BLaER1 treated with 17β-estradiol and CSF1 and Interleukin-3, amounts not matched to agents 10 nM and 100 nM (cell line): ENCODE measurements around the gene AHDC1.
A peak's percentile ranks its signal among the peaks of the same experiment; 100 is the strongest.

ENCODE experiments used
- H3K27ac ChIP-seq, 11 experiments: shearing (Covaris generic); formaldehyde crosslinking; 2 replicates each; pipeline ENCODE4 v1.8.1; 2022
- H3K27me3 ChIP-seq, 11 experiments: shearing (Covaris generic); formaldehyde crosslinking; 2 replicates each; pipeline ENCODE4 v1.8.1; 2022
- H3K36me3 ChIP-seq, 11 experiments: shearing (Covaris generic); formaldehyde crosslinking; 2 replicates each; pipeline ENCODE4 v1.8.1; 2022
- H3K4me1 ChIP-seq, 10 experiments: shearing (Covaris generic); formaldehyde crosslinking; 2 replicates each; pipeline ENCODE4 v1.8.1; 2022
- H3K4me2 ChIP-seq, 11 experiments: shearing (Covaris generic); formaldehyde crosslinking; 2 replicates each; pipeline ENCODE4 v1.8.1; 2022
- H3K4me3 ChIP-seq, 10 experiments: shearing (Covaris generic); formaldehyde crosslinking; 2 replicates each; pipeline ENCODE4 v1.8.1; 2022
- H3K9ac ChIP-seq, 11 experiments: shearing (Covaris generic); formaldehyde crosslinking; 2 replicates each; pipeline ENCODE4 v1.8.1; 2022
- H3K9me3 ChIP-seq, 11 experiments: shearing (Covaris generic); formaldehyde crosslinking; replicated peaks in 1 of 11; 2 replicates each; pipeline ENCODE4 v1.8.1; 2022
- H4K20me1 ChIP-seq, 11 experiments: shearing (Covaris generic); formaldehyde crosslinking; 2 replicates each; pipeline ENCODE4 v1.8.1; 2022
- Cebpa-rat ChIP-seq, 11 experiments: shearing (Covaris generic); IDR thresholded peaks; 2 replicates each; pipeline ENCODE4 v1.8.1; 2022

Gene AHDC1

GRCh38 chr1:27604579-27605299, 795 bp upstream of the AHDC1 start:
- Histone ChIP-seq H3K9me3 (no peaks in the 10 kb centered on the region), H3K9ac (peak overlapping the region in 10 of 11 experiments; percentile 86 to 95 (median 92); a peak in 12 of 22 replicates), H3K4me1 (peaks cover 72 to 80% (median 78%) of the 10 kb centered on the region in 10 experiments), H3K4me3 (peak overlapping the region; percentile 88 to 99 (median 94)), H3K4me2 (peak overlapping the region; percentile 44 to 91 (median 80); a peak in 21 of 22 replicates), H4K20me1 (peaks cover 19 to 31% (median 28%) of the 10 kb centered on the region in 11 experiments; a peak in 21 of 22 replicates), H3K27ac (no peak overlapping the region; a peak in 2 of 22 replicates), H3K36me3 (no peaks in the 10 kb centered on the region), H3K27me3 (no peaks in the 10 kb centered on the region)
- no peak for TF ChIP-seq Cebpa-rat (IDR thresholded peaks at IDR 0.05)

- peak overlapping the region; percentile 86 to 95 (median 92) for H3K9ac ChIP-seq
- no peaks in the 10 kb centered on the region for H3K36me3 ChIP-seq
- no peaks in the 10 kb centered on the region for H3K27me3 ChIP-seq
- peak overlapping the region; percentile 88 to 99 (median 94) for H3K4me3 ChIP-seq
- H3K9me3 ChIP-seq, result no peaks in the 10 kb centered on the region
- H4K20me1 ChIP-seq, result peaks cover 34 to 45% (median 43%) of the 10 kb centered on the region in 11 experiments
- H3K4me1 ChIP-seq, result peaks cover 72 to 80% (median 78%) of the 10 kb centered on the region in 10 experiments
- no peak for TF ChIP-seq Cebpa-rat (IDR thresholded peaks at IDR 0.05)
- H3K27ac ChIP-seq, result peak overlapping the region; percentile 56 to 91 (median 85); a peak in 21 of 22 replicates
- peak overlapping the region; percentile 54 to 97 (median 82) for H3K4me2 ChIP-seq
These were observed 649 bp downstream of the AHDC1 start for GRCh38 chr1:27603309-27603680.

GRCh38 chr1:27602462-27603308, 1.3 kb downstream of the AHDC1 start:
- Histone ChIP-seq H3K36me3 (no peaks in the 10 kb centered on the region), H3K27me3 (no peaks in the 10 kb centered on the region), H4K20me1 (peaks cover 40 to 51% (median 49%) of the 10 kb centered on the region in 11 experiments), H3K4me3 (peak overlapping the region; percentile 88 to 99 (median 94)), H3K9me3 (no peaks in the 10 kb centered on the region), H3K9ac (peak overlapping the region; percentile 86 to 95 (median 92)), H3K27ac (peak overlapping the region; percentile 56 to 91 (median 85); a peak in 21 of 22 replicates), H3K4me2 (peak overlapping the region; percentile 87 to 100 (median 97)), H3K4me1 (peaks cover 72 to 80% (median 78%) of the 10 kb centered on the region in 10 experiments)
- no peak for TF ChIP-seq Cebpa-rat (IDR thresholded peaks at IDR 0.05)

- peak overlapping the region; percentile 88 to 99 (median 94) for H3K4me3 ChIP-seq
- peak overlapping the region; percentile 3 to 91 (median 82); a peak in 21 of 22 replicates for H3K27ac ChIP-seq
- peak overlapping the region; percentile 78 to 95 (median 92) for H3K9ac ChIP-seq
- peak overlapping the region; percentile 87 to 100 (median 97) for H3K4me2 ChIP-seq
- H4K20me1 ChIP-seq, result peaks cover 48 to 59% (median 56%) of the 10 kb centered on the region in 11 experiments
- H3K9me3 ChIP-seq, result no peaks in the 10 kb centered on the region
- peaks cover 0 to 2% (median 0%) of the 10 kb centered on the region in 11 experiments; a peak in 1 of 22 replicates for H3K36me3 ChIP-seq
- no peaks in the 10 kb centered on the region for H3K27me3 ChIP-seq
- no peak for TF ChIP-seq Cebpa-rat (IDR thresholded peaks at IDR 0.05)
- H3K4me1 ChIP-seq, result peaks cover 72 to 80% (median 78%) of the 10 kb centered on the region in 10 experiments
These were observed 2.0 kb downstream of the AHDC1 start for GRCh38 chr1:27601771-27602461.

GRCh38 chr1:27601321-27601770, 2.6 kb downstream of the AHDC1 start:
- Histone ChIP-seq H3K9me3 (no peaks in the 10 kb centered on the region), H3K4me2 (peak overlapping the region; percentile 87 to 100 (median 97)), H3K4me1 (peaks cover 72 to 80% (median 78%) of the 10 kb centered on the region in 10 experiments), H3K4me3 (peak overlapping the region; percentile 88 to 99 (median 94)), H3K36me3 (peaks cover 0 to 4% (median 0%) of the 10 kb centered on the region in 11 experiments; a peak in 1 of 22 replicates), H3K27ac (peak overlapping the region; percentile 3 to 91 (median 82); a peak in 18 of 22 replicates), H3K27me3 (no peaks in the 10 kb centered on the region), H4K20me1 (peaks cover 53 to 64% (median 62%) of the 10 kb centered on the region in 11 experiments), H3K9ac (peak overlapping the region; percentile 78 to 95 (median 92))
- TF ChIP-seq Cebpa-rat (IDR thresholded peaks at IDR 0.05), result no peak

GRCh38 chr1:27600498-27601175, 3.3 kb downstream of the AHDC1 start:
- no peaks in the 10 kb centered on the region for H3K9me3 ChIP-seq
- no peaks in the 10 kb centered on the region for H3K27me3 ChIP-seq
- peak overlapping the region; percentile 88 to 99 (median 94); a peak in 19 of 20 replicates for H3K4me3 ChIP-seq
- peak overlapping the region; percentile 14 to 91 (median 82); a peak in 18 of 22 replicates for H3K27ac ChIP-seq
- peak overlapping the region; percentile 87 to 100 (median 97) for H3K4me2 ChIP-seq
- peaks cover 60 to 72% (median 69%) of the 10 kb centered on the region in 11 experiments for H4K20me1 ChIP-seq
- H3K36me3 ChIP-seq, result peaks cover 0 to 9% (median 0%) of the 10 kb centered on the region in 11 experiments; a peak in 2 of 22 replicates
- H3K9ac ChIP-seq, result peak overlapping the region; percentile 78 to 95 (median 92); a peak in 21 of 22 replicates
- H3K4me1 ChIP-seq, result peaks cover 72 to 80% (median 78%) of the 10 kb centered on the region in 10 experiments
- TF ChIP-seq Cebpa-rat (IDR thresholded peaks at IDR 0.05), result no peak

GRCh38 chr1:27599605-27600497, 4.1 kb downstream of the AHDC1 start:
- TF ChIP-seq Cebpa-rat (IDR thresholded peaks at IDR 0.05), result no peak
- no peaks in the 10 kb centered on the region for H3K27me3 ChIP-seq
- H4K20me1 ChIP-seq, result peaks cover 68 to 79% (median 77%) of the 10 kb centered on the region in 11 experiments
- H3K27ac ChIP-seq, result peak overlapping the region in 10 of 11 experiments; percentile 44 to 91 (median 82); a peak in 18 of 22 replicates
- H3K9ac ChIP-seq, result peak overlapping the region; percentile 56 to 95 (median 92)
- H3K4me3 ChIP-seq, result peak overlapping the region; percentile 20 to 99 (median 91); a peak in 19 of 20 replicates
- H3K9me3 ChIP-seq, result no peaks in the 10 kb centered on the region
- H3K36me3 ChIP-seq, result peaks cover 0 to 12% (median 0%) of the 10 kb centered on the region in 11 experiments; a peak in 3 of 22 replicates
- H3K4me2 ChIP-seq, result peak overlapping the region; percentile 87 to 100 (median 97)
- peaks cover 72 to 80% (median 78%) of the 10 kb centered on the region in 10 experiments for H3K4me1 ChIP-seq
